ENCODE results near the gene TUBD1. TPM values are rescaled to one million over a fixed set of nuclear protein-coding genes. Genes with fewer than 3 reads are reported as not detected.
A peak's percentile ranks its signal among the peaks of the same experiment; 100 is the strongest.

TUBD1 gene
- total RNA-seq, 2 experiments from 2014 or later: 7.3 to 9.4 TPM

DNA sequence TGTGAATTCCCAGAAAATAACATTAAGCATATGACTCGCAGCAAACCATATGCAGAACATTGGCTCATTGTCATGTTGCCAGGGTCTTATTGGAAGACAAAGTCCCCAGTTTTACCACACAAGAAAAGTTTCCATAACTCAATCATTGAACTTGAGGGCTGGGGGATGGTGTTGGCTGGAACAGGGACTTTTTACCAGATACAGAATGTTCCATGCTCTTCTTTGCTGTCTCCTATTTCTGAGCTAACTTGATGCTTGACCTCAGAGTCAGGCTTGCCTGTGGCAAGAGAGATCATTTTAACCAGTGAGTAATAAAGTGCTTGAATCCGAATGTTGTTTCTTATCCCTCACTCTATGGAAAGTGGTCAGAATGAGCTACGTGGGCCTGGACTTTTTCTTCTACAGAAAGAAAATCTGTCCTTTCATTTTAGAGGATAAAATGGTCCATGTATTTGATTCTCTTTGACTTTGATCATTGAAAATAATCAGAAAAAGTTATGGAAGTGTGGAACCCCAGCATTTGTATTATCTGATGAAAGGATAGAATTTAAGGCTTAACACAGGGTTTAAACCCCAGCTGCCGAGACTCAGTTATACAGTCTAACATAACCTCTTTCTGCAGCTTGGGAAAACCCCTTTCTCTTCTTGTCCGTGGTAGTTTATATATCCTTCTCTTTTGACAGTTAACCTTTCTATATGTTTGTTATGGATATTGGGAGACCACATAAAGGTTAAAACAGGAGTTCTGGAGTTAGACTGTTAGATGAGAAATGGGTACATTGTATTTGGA lies 67.0 kb downstream of the TUBD1 start:
- H3K4me1 ChIP-seq (ENCODE audit: insufficient read depth, low read length): peaks cover 45% of the 10 kb centered on the region

DNA sequence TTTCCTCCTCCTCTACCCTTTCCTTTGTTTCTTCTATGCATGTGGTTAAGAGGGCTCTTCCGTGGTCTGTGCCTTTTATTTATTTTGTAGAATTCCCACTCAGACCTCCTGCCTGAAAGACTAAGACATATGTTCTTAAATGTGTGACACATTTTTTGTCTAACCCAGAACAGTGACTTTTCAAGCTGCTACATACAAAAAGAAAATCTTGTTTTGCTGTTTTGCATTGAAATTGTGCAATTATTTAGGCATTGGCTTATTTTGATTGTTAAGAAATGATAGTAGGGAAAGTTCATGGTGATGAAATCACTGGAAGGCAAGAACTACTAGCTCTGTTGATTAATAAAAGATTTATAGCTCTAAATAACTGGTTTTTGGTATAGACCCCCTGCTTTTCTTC lies 76.8 kb downstream of the TUBD1 start:
- H3K36me3 Mint-ChIP-seq (ENCODE audit: low read depth): peaks cover 53% of the 10 kb centered on the region
- no peak overlapping the region for H3K27ac ChIP-seq (ENCODE audit: low read depth in 1 of 2, low read length in 2 of 2)
- ATAC-seq (ENCODE audit: poor library complexity) (no peak), DNase-seq (no peak)
- ChIA-PET POLR2A (no interaction called here), CTCF (no interaction called here)
- no peaks in the 10 kb centered on the region for H3K9me3 ChIP-seq (ENCODE audit: control insufficient read depth in 1 of 2, insufficient read depth in 1 of 2, low read length in 2 of 2)
- intact Hi-C loops (cut with DNase I, micrococcal nuclease): no loop called here
- no peak overlapping the region for H3K27ac Mint-ChIP-seq
- no peaks in the 10 kb centered on the region for H3K9me3 Mint-ChIP-seq
- no peaks in the 10 kb centered on the region for H3K27me3 ChIP-seq (ENCODE audit: control insufficient read depth in 1 of 2, insufficient read depth in 2 of 2, low read length in 2 of 2)
- H3K4me3 Mint-ChIP-seq: no peak overlapping the region
- TF ChIP-seq, protein P1, sequence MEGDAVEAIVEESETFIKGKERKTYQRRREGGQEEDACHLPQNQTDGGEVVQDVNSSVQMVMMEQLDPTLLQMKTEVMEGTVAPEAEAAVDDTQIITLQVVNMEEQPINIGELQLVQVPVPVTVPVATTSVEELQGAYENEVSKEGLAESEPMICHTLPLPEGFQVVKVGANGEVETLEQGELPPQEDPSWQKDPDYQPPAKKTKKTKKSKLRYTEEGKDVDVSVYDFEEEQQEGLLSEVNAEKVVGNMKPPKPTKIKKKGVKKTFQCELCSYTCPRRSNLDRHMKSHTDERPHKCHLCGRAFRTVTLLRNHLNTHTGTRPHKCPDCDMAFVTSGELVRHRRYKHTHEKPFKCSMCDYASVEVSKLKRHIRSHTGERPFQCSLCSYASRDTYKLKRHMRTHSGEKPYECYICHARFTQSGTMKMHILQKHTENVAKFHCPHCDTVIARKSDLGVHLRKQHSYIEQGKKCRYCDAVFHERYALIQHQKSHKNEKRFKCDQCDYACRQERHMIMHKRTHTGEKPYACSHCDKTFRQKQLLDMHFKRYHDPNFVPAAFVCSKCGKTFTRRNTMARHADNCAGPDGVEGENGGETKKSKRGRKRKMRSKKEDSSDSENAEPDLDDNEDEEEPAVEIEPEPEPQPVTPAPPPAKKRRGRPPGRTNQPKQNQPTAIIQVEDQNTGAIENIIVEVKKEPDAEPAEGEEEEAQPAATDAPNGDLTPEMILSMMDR (IDR thresholded peaks at IDR 0.05): no peak
- peaks cover 17% of the 10 kb centered on the region for H3K36me3 ChIP-seq (ENCODE audit: insufficient read depth, low read length)
- H3K27me3 Mint-ChIP-seq: no peaks in the 10 kb centered on the region
- no peak overlapping the region for H3K4me3 ChIP-seq (ENCODE audit: low read length)
- H3K4me1 Mint-ChIP-seq (ENCODE audit: low read depth): no peaks in the 10 kb centered on the region
- no peaks in the 10 kb centered on the region for H3K4me1 ChIP-seq (ENCODE audit: insufficient read depth, low read length)

More for the DNA sequence above, 67.0 kb downstream of the TUBD1 start:
- ChIA-PET POLR2A (interaction anchor here (0.7 to 1.5 kb wide), 4 partner anchors 8 to 54 kb away, joined by 3 to 11 read pairs (median 3); no protein-coding TSS in a partner anchor), CTCF (interaction anchor here (0.7 to 1.8 kb wide), 4 partner anchors 12 to 72 kb away, joined by 3 to 4 read pairs (median 3); no protein-coding TSS in a partner anchor)
- peak in 2 of 14 experiments; percentile 52 for DNase-seq
- H3K9me3 ChIP-seq (ENCODE audit: control insufficient read depth in 1 of 2, insufficient read depth in 1 of 2, low read length in 2 of 2): no peaks in the 10 kb centered on the region
- H3K27ac ChIP-seq (ENCODE audit: low read depth in 1 of 2, low read length in 2 of 2): peak overlapping the region in 1 of 2 donors; percentile 58
- Mint-ChIP-seq H3K27me3 (no peaks in the 10 kb centered on the region), H3K9me3 (no peaks in the 10 kb centered on the region), H3K4me1 (ENCODE audit: low read depth) (peaks cover 48% of the 10 kb centered on the region), H3K36me3 (ENCODE audit: low read depth) (peaks cover 8% of the 10 kb centered on the region), H3K4me3 (peak overlapping the region; percentile 34), H3K27ac (peak overlapping the region; percentile 75)
- ATAC-seq (ENCODE audit: poor library complexity): no peak
- TF ChIP-seq, protein P1 (IDR thresholded peaks at IDR 0.05): no peak
- intact Hi-C loops (cut with DNase I, micrococcal nuclease): no loop called here
- no peaks in the 10 kb centered on the region for H3K36me3 ChIP-seq (ENCODE audit: insufficient read depth, low read length)
- no peaks in the 10 kb centered on the region for H3K27me3 ChIP-seq (ENCODE audit: control insufficient read depth in 1 of 2, insufficient read depth in 2 of 2, low read length in 2 of 2)
- no peak overlapping the region for H3K4me3 ChIP-seq (ENCODE audit: low read length)

DNA sequence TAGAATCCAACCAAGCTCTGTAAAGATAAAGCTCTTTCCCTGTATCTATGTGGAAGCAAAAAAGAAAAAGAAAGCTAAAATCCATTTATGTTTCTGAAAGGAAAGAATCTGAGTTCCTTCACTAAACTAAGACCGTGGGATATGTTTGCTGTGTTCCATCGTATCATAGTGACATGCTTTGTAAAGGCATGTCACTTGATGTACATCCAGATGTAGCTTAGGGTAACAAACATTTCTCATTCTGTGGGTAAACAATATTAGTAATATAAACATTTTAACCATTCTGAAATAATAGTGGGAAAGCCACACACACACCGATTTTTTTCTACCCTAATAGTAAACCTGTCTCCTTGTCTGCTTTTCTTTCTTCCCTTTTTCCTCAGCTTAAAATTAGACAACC lies 78.1 kb downstream of the TUBD1 start:
- no peaks in the 10 kb centered on the region for H3K9me3 Mint-ChIP-seq
- TF ChIP-seq, protein P1 (IDR thresholded peaks at IDR 0.05): no peak
- intact Hi-C loops (cut with DNase I, micrococcal nuclease): no loop called here
- no peaks in the 10 kb centered on the region for H3K4me1 Mint-ChIP-seq (ENCODE audit: low read depth)
- no peak for ATAC-seq (ENCODE audit: poor library complexity)
- no peaks in the 10 kb centered on the region for H3K27me3 ChIP-seq (ENCODE audit: control insufficient read depth in 1 of 2, insufficient read depth in 2 of 2, low read length in 2 of 2)
- peaks cover 43% of the 10 kb centered on the region for H3K36me3 Mint-ChIP-seq (ENCODE audit: low read depth)
- H3K4me3 ChIP-seq (ENCODE audit: low read length): no peak overlapping the region
- no peak overlapping the region for H3K4me3 Mint-ChIP-seq
- H3K27ac ChIP-seq (ENCODE audit: low read depth in 1 of 2, low read length in 2 of 2): no peak overlapping the region
- ChIA-PET CTCF (interaction anchor here (1.0 kb wide), 1 partner anchor 57 kb away, joined by 3 read pairs; no protein-coding TSS in a partner anchor), POLR2A (interaction anchor here (1.3 kb wide), 1 partner anchor 29 kb away, joined by 3 read pairs; no protein-coding TSS in a partner anchor)
- no peaks in the 10 kb centered on the region for H3K27me3 Mint-ChIP-seq
- no peaks in the 10 kb centered on the region for H3K4me1 ChIP-seq (ENCODE audit: insufficient read depth, low read length)
- DNase-seq: no peak
- H3K36me3 ChIP-seq (ENCODE audit: insufficient read depth, low read length): peaks cover 17% of the 10 kb centered on the region
- no peak overlapping the region for H3K27ac Mint-ChIP-seq
- no peaks in the 10 kb centered on the region for H3K9me3 ChIP-seq (ENCODE audit: control insufficient read depth in 1 of 2, insufficient read depth in 1 of 2, low read length in 2 of 2)
